K562 (cell line): ENCODE measurements around the gene KCNQ5. TPM values are rescaled to one million over a fixed set of nuclear protein-coding genes. Genes with fewer than 3 reads are reported as not detected.

ENCODE experiments used
- ATAC-seq: fragments of 200-7000 bp; cut with Tn5 transposase; 3 replicates; pipeline ENCODE4 v1.9.1; 2020; ENCODE audit warnings: moderate library complexity
- BruUV-seq: library from RNA; stranded (reverse); fragments of 400-500 nt; replicated peaks from 2 replicates; lab custom pipeline; 2021; lab: Mats Ljungman, UMichigan
- CTCF ChIA-PET: fragments of 300-600 bp; formaldehyde crosslinking; extraction: SDS; loops from one replicate; lab custom pipeline; 2021; ENCODE audit warnings: low intra/inter-chr PET ratio; lab: Yijun Ruan, JAX
- POLR2A ChIA-PET: fragments of 300-600, 350-650 bp; sonication (Branson Sonifier 250); formaldehyde crosslinking; extraction: SDS; loops from one replicate; lab custom pipeline; 2021; ENCODE audit warnings: antibody characterized with exemption, inconsistent platforms; lab: Yijun Ruan, JAX
- DNase-seq, 4 experiments: peaks; one replicate each; pipeline versions ENCODE4 v3.0.0 to v3.0.0-alpha.2; 2011 to 2018; ENCODE audit warnings: low spot score in 3 of 4, mixed read lengths in 3 of 4; ENCODE audit errors: extremely low read depth in 1 of 4
- FAIRE-seq: peaks from 2 replicates; lab custom pipeline; 2011; peaks lifted over from hg19 to GRCh38; lab: Jason Lieb, UNC
- H2AFZ ChIP-seq: 2 replicates; pipeline ENCODE4 v1.6.0; 2011; ENCODE audit warnings: low read depth, low read length, control low read depth, inconsistent platforms
- H3K27ac ChIP-seq: fragments of 200-600 bp; 3 replicates; pipeline ENCODE4 v1.8.0; 2011; ENCODE audit warnings: low read depth, mild to moderate bottlenecking, control low read depth, inconsistent platforms, low read length, moderate library complexity, mixed read lengths; ENCODE audit errors: extremely low read depth
- H3K27me3 ChIP-seq, 2 experiments: fragments of 300-600 bp in 1 of 2; 2 replicates in 1 of 2; 3 replicates in 1 of 2; pipeline versions ENCODE4 v1.6.0 to v1.8.0; 2011; ENCODE audit warnings: inconsistent platforms in 2 of 2, low read length in 2 of 2, mild to moderate bottlenecking in 1 of 2, mixed read lengths in 1 of 2, moderate library complexity in 1 of 2; ENCODE audit not compliant: control insufficient read depth in 2 of 2, insufficient read depth in 2 of 2
- H3K36me3 ChIP-seq: fragments of 300-600 bp; 3 replicates; pipeline ENCODE4 v1.8.0; 2011; ENCODE audit warnings: mild to moderate bottlenecking, low read length, inconsistent platforms; ENCODE audit not compliant: control insufficient read depth, insufficient read depth
- H3K4me1 ChIP-seq, 2 experiments: fragments of 200-600 bp in 1 of 2; replicated peaks in 1 of 2; 2 replicates in 1 of 2; 3 replicates in 1 of 2; pipeline versions ENCODE4 v1.5.1 to v1.8.0; 2011; ENCODE audit warnings: inconsistent platforms in 2 of 2, low read length in 2 of 2, mild to moderate bottlenecking in 1 of 2, mixed read lengths in 1 of 2, moderate library complexity in 1 of 2; ENCODE audit not compliant: control insufficient read depth in 2 of 2, insufficient read depth in 2 of 2
- H3K4me2 ChIP-seq: 2 replicates; pipeline ENCODE4 v1.6.1; 2011; ENCODE audit warnings: low read length, control low read depth, inconsistent platforms, mixed read lengths; ENCODE audit not compliant: insufficient read depth
- H3K4me3 ChIP-seq: fragments of 200-600 bp; sonication (generic), shearing (Covaris generic); 2 replicates; pipeline ENCODE4 v1.5.1; 2016; ENCODE audit warnings: control low read depth, inconsistent platforms
- H3K79me2 ChIP-seq: fragments of 200-600 bp; 3 replicates; pipeline ENCODE4 v1.8.0; 2011; ENCODE audit warnings: low read length, inconsistent platforms; ENCODE audit not compliant: control insufficient read depth, insufficient read depth
- H3K9ac ChIP-seq, 2 experiments: 2 replicates each; pipeline versions ENCODE4 v1.6.0 to v1.6.1; 2011; ENCODE audit warnings: low read depth in 2 of 2, low read length in 2 of 2, control low read depth in 1 of 2, inconsistent platforms in 1 of 2, mild to moderate bottlenecking in 1 of 2, mixed read lengths in 1 of 2; ENCODE audit not compliant: insufficient read depth in 1 of 2
- H3K9me1 ChIP-seq: one replicate; pipeline ENCODE4 v1.6.0; 2011; ENCODE audit warnings: inconsistent platforms, mild to moderate bottlenecking, low read length, moderate library complexity; ENCODE audit not compliant: control insufficient read depth, insufficient read depth
- H3K9me3 ChIP-seq: replicated peaks from 2 replicates; pipeline ENCODE4 v1.5.1; 2011; ENCODE audit warnings: low read depth, low read length, inconsistent platforms; ENCODE audit not compliant: control insufficient read depth, insufficient read depth
- H4K20me1 ChIP-seq: replicated peaks from 2 replicates; pipeline ENCODE4 v1.6.1; 2011; ENCODE audit warnings: low read length, inconsistent platforms, mixed read lengths; ENCODE audit not compliant: control insufficient read depth, insufficient read depth
- E2F6 ChIP-seq, 2 experiments: IDR thresholded peaks; 2 replicates each; pipeline ENCODE4 v1.6.1; 2011; ENCODE audit warnings: borderline replicate concordance in 1 of 2, control low read depth in 1 of 2, low read depth in 1 of 2, low read length in 1 of 2, mild to moderate bottlenecking in 1 of 2, mixed read lengths in 1 of 2, moderate library complexity in 1 of 2; ENCODE audit not compliant: insufficient read depth in 1 of 2, insufficient read length in 1 of 2, poor library complexity in 1 of 2, severe bottlenecking in 1 of 2; ENCODE audit errors: extremely low read depth in 1 of 2
- MED1 ChIP-seq: sonication (generic); formaldehyde crosslinking; IDR thresholded peaks from 2 replicates; pipeline ENCODE4 v1.8.1; 2023; ENCODE audit warnings: missing genetic modification reagents, borderline replicate concordance
- MEF2D ChIP-seq: conservative IDR thresholded peaks from 2 replicates; pipeline ENCODE4 v1.6.1; 2016; ENCODE audit warnings: low read depth, missing genetic modification characterization, missing compliant biosample characterization
- TBL1XR1 ChIP-seq, 2 experiments: IDR thresholded peaks; 2 replicates each; pipeline ENCODE4 v1.6.1; 2012; ENCODE audit warnings: improper control_type of control experiment in 2 of 2, low read length in 2 of 2, mild to moderate bottlenecking in 1 of 2
- TFAP4 ChIP-seq: sonication (generic); formaldehyde crosslinking; IDR thresholded peaks from 2 replicates; pipeline ENCODE4 v1.8.0; 2022; ENCODE audit warnings: missing genetic modification reagents, mild to moderate bottlenecking, moderate library complexity, borderline replicate concordance
- YY1 ChIP-seq, 3 experiments: IDR thresholded peaks; 2 replicates each; pipeline ENCODE4 v1.6.1; 2011; ENCODE audit warnings: low read length in 2 of 3, mild to moderate bottlenecking in 2 of 3, moderate library complexity in 2 of 3, borderline replicate concordance in 1 of 3, control low read depth in 1 of 3, low read depth in 1 of 3; ENCODE audit not compliant: insufficient read depth in 3 of 3, insufficient replicate concordance in 2 of 3, control insufficient read depth in 1 of 3, insufficient read length in 1 of 3; ENCODE audit errors: extremely low read depth in 1 of 3
- ZNF232 ChIP-seq: sonication (generic); formaldehyde crosslinking; IDR thresholded peaks from 2 replicates; pipeline ENCODE4 v1.8.0; 2022; ENCODE audit warnings: mild to moderate bottlenecking, missing genetic modification reagents
- ZNF354B ChIP-seq: fragments of 250-450 bp; sonication (Bioruptor Pico); IDR thresholded peaks from 2 replicates; pipeline ENCODE4 v1.4.0; 2020
- WGBS: fragments of 100-300 bp; shearing (Covaris generic); methylation state at CpG from one replicate; pipeline ENCODE4 v1.1.6; 2016; ENCODE audit warnings: low coverage, mixed read lengths; ENCODE audit not compliant: insufficient coverage; ENCODE audit errors: missing lambda C conversion rate; 5-methylcytosine and 5-hydroxymethylcytosine counted together
- in situ Hi-C: fragments of 300-500 bp; cut with MboI; formaldehyde crosslinking; loops from 4 replicates; pipeline ENCODE4 v1.15.0; 2018; ENCODE audit warnings: inconsistent platforms, mixed read lengths
- intact Hi-C: fragments of 100-400 bp; cut with micrococcal nuclease; formaldehyde crosslinking; loops from 2 replicates; pipeline ENCODE4 v1.14.2; 2022
- polyA plus RNA-seq, 8 experiments: library from polyadenylated mRNA; depleted of rRNA in 4 of 8; stranded (reverse) in 5 of 8; unstranded in 3 of 8; fragments of >200 nt; fragmentation: Nextera tagmentation in 2 of 8; fragmentation: Illumina TruSeq in 1 of 8; extraction: Ambion mirVana in 2 of 8; extraction: Trizol in 1 of 8; gene quantifications; 2 replicates each; pipeline versions ENCODE4 v1.2.1 to v1.2.3, GENCODE V29; 2011 to 2014; ENCODE audit warnings: inconsistent platforms in 1 of 8, missing spikeins in 1 of 8
- total RNA-seq, 7 experiments: library from RNA; depleted of rRNA in 6 of 7; stranded (reverse); fragments of >200 nt in 6 of 7; fragmentation: Illumina TruSeq in 2 of 7; extraction: Trizol in 2 of 7; gene quantifications; 2 replicates each; pipeline versions ENCODE4 v1.2.1 to v1.2.3, GENCODE V29; 2011 to 2021; ENCODE audit warnings: low replicate concordance in 1 of 7

KCNQ5 gene
- total and polyA plus RNA-seq, 9 of the 15 experiments (the other 6 are each of a cell fraction or from before 2014, with no cell fraction given) = 0.31 to 5.9 (median 2.6) TPM

GRCh38 chr6:72748759-72749158 is 126.9 kb downstream of the KCNQ5 start (continued):
- TF ChIP-seq MEF2D = no peak

GRCh38 chr6:72755752-72756151 is 133.9 kb downstream of the KCNQ5 start:
- 0% methylated on average over 2 of the region's 2 CpGs for WGBS
- no peak overlapping the region for H3K4me3 ChIP-seq
- POLR2A ChIA-PET = no interaction called here
- no TSS peak for BruUV-seq
- CTCF ChIA-PET = no interaction called here
- no peak for ATAC-seq
- H3K27me3 ChIP-seq = no peaks in the 10 kb centered on the region
- H3K36me3 ChIP-seq = no peaks in the 10 kb centered on the region
- in situ Hi-C loops = no loop called here
- no peaks in the 10 kb centered on the region for H3K79me2 ChIP-seq
- no peaks in the 10 kb centered on the region; a peak in 1 of 5 replicates for H3K4me1 ChIP-seq
- no peak overlapping the region for H2AFZ ChIP-seq
- DNase-seq = no peak
- intact Hi-C loops = no loop called here
- no peak overlapping the region for H3K27ac ChIP-seq
- no peak overlapping the region for H3K4me2 ChIP-seq
- no peaks in the 10 kb centered on the region for H3K9me3 ChIP-seq
- no peak for FAIRE-seq
- no peak overlapping the region for H3K9ac ChIP-seq
- no peaks in the 10 kb centered on the region for H4K20me1 ChIP-seq
- H3K9me1 ChIP-seq = no peaks in the 10 kb centered on the region
- TF ChIP-seq YY1 (IDR thresholded peaks at IDR 0.05; ENCODE audit: borderline replicate concordance in 1 of 3, control insufficient read depth in 1 of 3, extremely low read depth in 1 of 3, insufficient read depth in 3 of 3, insufficient read length in 1 of 3, insufficient replicate concordance in 2 of 3, low read depth in 1 of 3, low read length in 2 of 3) (no peak), ZNF354B (CRISPR knock-in tag) (no peak), MED1 (CRISPR knock-in tag) (no peak), TFAP4 (no peak), E2F6 (IDR thresholded peaks at IDR 0.05; ENCODE audit: borderline replicate concordance in 1 of 2, extremely low read depth in 1 of 2, insufficient read depth in 1 of 2, insufficient read length in 1 of 2, low read depth in 1 of 2, low read length in 1 of 2, poor library complexity in 1 of 2, severe bottlenecking in 1 of 2) (no peak), ZNF232 (CRISPR knock-in tag) (no peak), TBL1XR1 (IDR thresholded peaks at IDR 0.05; ENCODE audit: low read length in 2 of 2) (no peak)
